ENCODE results near the gene TTC39A.

- TF ChIP-seq CTCF (IDR thresholded peaks at IDR 0.05) (no peak), POLR2A (IDR thresholded peaks at IDR 0.05) (no peak)
These were observed 678 bp downstream of the TTC39A start for GRCh38 chr1:51329443-51330325.

Measured in uterus (tissue), 2 donors.